Peyer's patch (tissue), 4 donors: ENCODE measurements around the gene MIA.

Experiments used
- CTCF ChIP-seq, 6 experiments: fragments of 450-650 bp in 4 of 6; fragments of 200-600 bp in 2 of 6; sonication (generic) in 1 of 6; IDR thresholded peaks; one replicate each; pipeline ENCODE4 v1.5.1; 2017 to 2019; ENCODE audit warnings: antibody characterized with exemption in 6 of 6, mild to moderate bottlenecking in 3 of 6, moderate library complexity in 1 of 6
- POLR2A ChIP-seq, 2 donors: fragments of 450-650 bp; IDR thresholded peaks; one replicate each; pipeline ENCODE4 v1.5.1; 2017; ENCODE audit warnings: antibody characterized with exemption in 2 of 2, mild to moderate bottlenecking in 2 of 2, moderate library complexity in 2 of 2

- TF ChIP-seq CTCF (IDR thresholded peaks at IDR 0.05), result no peak
- no peak for TF ChIP-seq POLR2A (IDR thresholded peaks at IDR 0.05)
These were observed 33.2 kb downstream of the MIA start for GRCh38 chr19:40808497-40808896.
